Measurements from ENCODE around the gene NR3C2. TPM values are rescaled to one million over a fixed set of nuclear protein-coding genes. Genes with fewer than 3 reads are reported as not detected.

NR3C2 gene
- total RNA-seq: 7.1 TPM
- long read RNA-seq, partial matches to known transcripts: 0 of 8 reads
- long read RNA-seq, other reads (novel, unspliced or antisense): 8 of 8 reads

- DNase-seq (ENCODE audit: low spot score): peak; percentile 98
Observed at GRCh38 chr4:148441986-148442831, at the start of gene NR3C2. Gene NR3C2 (minus strand): TSS chr4:148442414.

GRCh38 chr4:148487181-148487580, 45.0 kb upstream of the NR3C2 start:
- no peak for DNase-seq (ENCODE audit: low spot score)

- no peak for DNase-seq (ENCODE audit: low spot score)
Observed at GRCh38 chr4:148481636-148482035, 39.4 kb upstream of the NR3C2 start.

GRCh38 chr4:148477276-148477675, 35.1 kb upstream of the NR3C2 start:
- DNase-seq (ENCODE audit: low spot score): no peak

- no peak for DNase-seq (ENCODE audit: low spot score)
Observed at GRCh38 chr4:148469938-148470337, 27.7 kb upstream of the NR3C2 start.

- DNase-seq (ENCODE audit: low spot score): no peak
Observed at GRCh38 chr4:148454835-148455234, 12.6 kb upstream of the NR3C2 start.

- DNase-seq (ENCODE audit: low spot score): no peak
Observed at GRCh38 chr4:148453833-148454232, 11.6 kb upstream of the NR3C2 start.

- DNase-seq (ENCODE audit: low spot score): no peak
Observed at GRCh38 chr4:148452970-148453369, 10.8 kb upstream of the NR3C2 start.

- no peak for DNase-seq (ENCODE audit: low spot score)
Observed at GRCh38 chr4:148449921-148450320, 7.7 kb upstream of the NR3C2 start.

- no peak for DNase-seq (ENCODE audit: low spot score)
Observed at GRCh38 chr4:148448141-148448540, 5.9 kb upstream of the NR3C2 start.

GRCh38 chr4:148447681-148448080, 5.5 kb upstream of the NR3C2 start:
- DNase-seq (ENCODE audit: low spot score): no peak

- no peak for DNase-seq (ENCODE audit: low spot score)
Observed at GRCh38 chr4:148445860-148446330, 3.7 kb upstream of the NR3C2 start.

- peak; percentile 92 for DNase-seq (ENCODE audit: low spot score)
Observed at GRCh38 chr4:148445071-148445859, 3.1 kb upstream of the NR3C2 start.

GRCh38 chr4:148444296-148445070, 2.3 kb upstream of the NR3C2 start:
- DNase-seq (ENCODE audit: low spot score): peak; percentile 90

GRCh38 chr4:148443512-148444295, 1.5 kb upstream of the NR3C2 start:
- DNase-seq (ENCODE audit: low spot score): no peak

- DNase-seq (ENCODE audit: low spot score): no peak
Observed at GRCh38 chr4:148442832-148443511, 758 bp upstream of the NR3C2 start.

- no peak for DNase-seq (ENCODE audit: low spot score)
Observed at GRCh38 chr4:148441624-148441985, 609 bp downstream of the NR3C2 start.

- DNase-seq (ENCODE audit: low spot score): no peak
Observed at GRCh38 chr4:148438047-148438446, 4.2 kb downstream of the NR3C2 start.

GRCh38 chr4:148437439-148437838, 4.8 kb downstream of the NR3C2 start:
- DNase-seq (ENCODE audit: low spot score): no peak

GRCh38 chr4:148436512-148436911, 5.7 kb downstream of the NR3C2 start:
- no peak for DNase-seq (ENCODE audit: low spot score)

Data from mesenteric fat pad (tissue), 1 donor.